GM19397 (cell line): ENCODE data around the gene FGFR3.

Experiments
- ATAC-seq: cut with Tn5 transposase; IDR thresholded peaks from one replicate; pipeline ENCODE4 v1.9.1; 2021; ENCODE audit warnings: mild to moderate bottlenecking, moderate library complexity; ENCODE audit not compliant: unreplicated experiment

The FGFR3 gene

GRCh38 chr4:1801286-1801958 is 8.3 kb downstream of the FGFR3 start:
- ATAC-seq, result no peak

- no peak for ATAC-seq
These were observed 9.1 kb downstream of the FGFR3 start for GRCh38 chr4:1802151-1802715.

GRCh38 chr4:1802720-1803522 is 9.8 kb downstream of the FGFR3 start:
- ATAC-seq, result no peak

GRCh38 chr4:1803523-1804423 is 10.7 kb downstream of the FGFR3 start:
- ATAC-seq, result no peak

- no peak for ATAC-seq
These were observed 11.8 kb downstream of the FGFR3 start for GRCh38 chr4:1804638-1805492.

GRCh38 chr4:1805493-1806222 is 12.6 kb downstream of the FGFR3 start:
- no peak for ATAC-seq

GRCh38 chr4:1806223-1806564 is 13.1 kb downstream of the FGFR3 start:
- ATAC-seq, result no peak

- ATAC-seq, result no peak
These were observed 13.7 kb downstream of the FGFR3 start for GRCh38 chr4:1806596-1807331.

- ATAC-seq, result no peak
These were observed 14.3 kb downstream of the FGFR3 start for GRCh38 chr4:1807332-1807777.

GRCh38 chr4:1808396-1808795 is 15.3 kb downstream of the FGFR3 start:
- no peak for ATAC-seq

- ATAC-seq, result no peak
These were observed 16.0 kb downstream of the FGFR3 start for GRCh38 chr4:1808851-1809753.

- ATAC-seq, result no peak
These were observed 16.8 kb downstream of the FGFR3 start for GRCh38 chr4:1809754-1810502.

- no peak for ATAC-seq
These were observed 17.7 kb downstream of the FGFR3 start for GRCh38 chr4:1810765-1811164.

GRCh38 chr4:1812720-1813119 is 19.6 kb downstream of the FGFR3 start:
- no peak for ATAC-seq

- ATAC-seq, result no peak
These were observed 20.1 kb downstream of the FGFR3 start for GRCh38 chr4:1813231-1813630.

GRCh38 chr4:1813915-1814314 is 20.8 kb downstream of the FGFR3 start:
- no peak for ATAC-seq

GRCh38 chr4:1814453-1814852 is 21.4 kb downstream of the FGFR3 start:
- no peak for ATAC-seq
